WTC11 (cell line): ENCODE measurements around the gene DENND4A.

ENCODE experiments used
- ETV6 ChIP-seq: sonication (generic); formaldehyde crosslinking; IDR thresholded peaks from 2 replicates; pipeline ENCODE4 v1.8.1; 2022; ENCODE audit warnings: mild to moderate bottlenecking, missing genetic modification reagents
- FOXJ3 ChIP-seq: sonication (generic); formaldehyde crosslinking; IDR thresholded peaks from 2 replicates; pipeline ENCODE4 v1.9.0; 2021; ENCODE audit warnings: missing genetic modification reagents, mild to moderate bottlenecking, borderline replicate concordance
- JUN ChIP-seq: sonication (generic); formaldehyde crosslinking; IDR thresholded peaks from 2 replicates; pipeline ENCODE4 v1.8.0; 2023; ENCODE audit warnings: mild to moderate bottlenecking, missing genetic modification reagents
- RELA ChIP-seq: sonication (generic); formaldehyde crosslinking; IDR thresholded peaks from 2 replicates; pipeline ENCODE4 v1.8.1; 2022; ENCODE audit warnings: missing genetic modification reagents, mild to moderate bottlenecking, borderline replicate concordance
- TEAD4 ChIP-seq: sonication (generic); formaldehyde crosslinking; IDR thresholded peaks from 2 replicates; pipeline ENCODE4 v1.8.0; 2022; ENCODE audit warnings: mild to moderate bottlenecking, missing genetic modification reagents
- ZNF396 ChIP-seq: fragments of 250-450 bp; sonication (Bioruptor Pico); IDR thresholded peaks from 2 replicates; pipeline ENCODE4 v1.8.0; 2021; ENCODE audit warnings: mild to moderate bottlenecking, moderate library complexity, borderline replicate concordance
- TF ChIP-seq, protein P1 (sequence below): fragments of 200-600 bp; IDR thresholded peaks from 2 replicates; pipeline ENCODE4 v1.8.0; 2022; ENCODE audit warnings: antibody characterized with exemption
- TF ChIP-seq, protein P2 (sequence below): sonication (generic); formaldehyde crosslinking; IDR thresholded peaks from 2 replicates; pipeline ENCODE4 v1.8.0; 2022; ENCODE audit warnings: mild to moderate bottlenecking, missing genetic modification reagents
- TF ChIP-seq, protein P3 (sequence below): sonication (generic); formaldehyde crosslinking; IDR thresholded peaks from 2 replicates; pipeline ENCODE4 v1.8.1; 2023; ENCODE audit warnings: mild to moderate bottlenecking, missing genetic modification reagents, moderate library complexity
- TF ChIP-seq, protein P4 (sequence below): sonication (generic); formaldehyde crosslinking; conservative IDR thresholded peaks from 2 replicates; pipeline ENCODE4 v1.8.1; 2023; ENCODE audit warnings: mild to moderate bottlenecking, low read depth, missing genetic modification reagents, moderate library complexity
- TF ChIP-seq, protein P5 (sequence below): sonication (generic); formaldehyde crosslinking; conservative IDR thresholded peaks from 2 replicates; pipeline ENCODE4 v1.8.1; 2022; ENCODE audit warnings: mild to moderate bottlenecking, missing genetic modification reagents
- TF ChIP-seq, protein P6 (sequence below): sonication (generic); formaldehyde crosslinking; IDR thresholded peaks from 2 replicates; pipeline ENCODE4 v1.8.1; 2022; ENCODE audit warnings: low read depth, missing genetic modification reagents, borderline replicate concordance
- TF ChIP-seq, protein P7 (sequence below): sonication (generic); formaldehyde crosslinking; IDR thresholded peaks from 2 replicates; pipeline ENCODE4 v1.8.1; 2023; ENCODE audit warnings: mild to moderate bottlenecking, moderate library complexity, missing genetic modification reagents
- TF ChIP-seq, protein P8 (sequence below): fragments of 250-450 bp; sonication (Bioruptor Pico); IDR thresholded peaks from 2 replicates; pipeline ENCODE4 v1.8.0; 2021; ENCODE audit warnings: mild to moderate bottlenecking

DNA sequence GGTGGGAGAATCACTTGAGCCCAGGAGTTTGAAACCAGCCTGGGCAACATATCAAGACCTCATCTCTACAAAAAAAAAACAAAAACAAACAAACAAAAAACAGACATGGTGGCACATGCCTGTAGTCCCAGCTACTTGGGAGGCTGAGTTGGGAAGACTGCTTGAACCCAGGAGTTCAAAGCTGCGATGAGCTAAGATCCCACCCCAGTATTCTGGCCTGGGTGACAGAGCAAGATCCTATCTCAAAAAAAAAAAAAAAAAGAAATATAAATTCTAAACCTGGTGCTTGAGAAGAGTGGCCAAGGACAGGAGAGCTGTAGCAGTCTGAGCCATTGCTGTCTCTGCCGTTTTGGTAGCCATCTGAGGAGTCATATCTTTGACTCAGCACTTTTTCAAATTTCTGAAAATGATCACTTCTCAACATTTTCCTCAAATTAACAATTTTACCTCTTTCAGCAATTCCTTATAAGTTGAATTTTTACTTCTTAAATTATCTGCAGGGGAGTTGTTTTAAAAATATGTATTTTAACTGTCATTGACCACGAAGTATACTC is 3.6 kb upstream of the DENND4A start:
- TF ChIP-seq, protein P1, sequence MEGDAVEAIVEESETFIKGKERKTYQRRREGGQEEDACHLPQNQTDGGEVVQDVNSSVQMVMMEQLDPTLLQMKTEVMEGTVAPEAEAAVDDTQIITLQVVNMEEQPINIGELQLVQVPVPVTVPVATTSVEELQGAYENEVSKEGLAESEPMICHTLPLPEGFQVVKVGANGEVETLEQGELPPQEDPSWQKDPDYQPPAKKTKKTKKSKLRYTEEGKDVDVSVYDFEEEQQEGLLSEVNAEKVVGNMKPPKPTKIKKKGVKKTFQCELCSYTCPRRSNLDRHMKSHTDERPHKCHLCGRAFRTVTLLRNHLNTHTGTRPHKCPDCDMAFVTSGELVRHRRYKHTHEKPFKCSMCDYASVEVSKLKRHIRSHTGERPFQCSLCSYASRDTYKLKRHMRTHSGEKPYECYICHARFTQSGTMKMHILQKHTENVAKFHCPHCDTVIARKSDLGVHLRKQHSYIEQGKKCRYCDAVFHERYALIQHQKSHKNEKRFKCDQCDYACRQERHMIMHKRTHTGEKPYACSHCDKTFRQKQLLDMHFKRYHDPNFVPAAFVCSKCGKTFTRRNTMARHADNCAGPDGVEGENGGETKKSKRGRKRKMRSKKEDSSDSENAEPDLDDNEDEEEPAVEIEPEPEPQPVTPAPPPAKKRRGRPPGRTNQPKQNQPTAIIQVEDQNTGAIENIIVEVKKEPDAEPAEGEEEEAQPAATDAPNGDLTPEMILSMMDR, result no peak
- TF ChIP-seq, protein P2, sequence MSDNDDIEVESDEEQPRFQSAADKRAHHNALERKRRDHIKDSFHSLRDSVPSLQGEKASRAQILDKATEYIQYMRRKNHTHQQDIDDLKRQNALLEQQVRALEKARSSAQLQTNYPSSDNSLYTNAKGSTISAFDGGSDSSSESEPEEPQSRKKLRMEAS (CRISPR knock-in tag), result no peak
- TF ChIP-seq, protein P3, sequence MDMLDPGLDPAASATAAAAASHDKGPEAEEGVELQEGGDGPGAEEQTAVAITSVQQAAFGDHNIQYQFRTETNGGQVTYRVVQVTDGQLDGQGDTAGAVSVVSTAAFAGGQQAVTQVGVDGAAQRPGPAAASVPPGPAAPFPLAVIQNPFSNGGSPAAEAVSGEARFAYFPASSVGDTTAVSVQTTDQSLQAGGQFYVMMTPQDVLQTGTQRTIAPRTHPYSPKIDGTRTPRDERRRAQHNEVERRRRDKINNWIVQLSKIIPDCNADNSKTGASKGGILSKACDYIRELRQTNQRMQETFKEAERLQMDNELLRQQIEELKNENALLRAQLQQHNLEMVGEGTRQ (CRISPR knock-in tag), result no peak
- TF ChIP-seq, protein P4, sequence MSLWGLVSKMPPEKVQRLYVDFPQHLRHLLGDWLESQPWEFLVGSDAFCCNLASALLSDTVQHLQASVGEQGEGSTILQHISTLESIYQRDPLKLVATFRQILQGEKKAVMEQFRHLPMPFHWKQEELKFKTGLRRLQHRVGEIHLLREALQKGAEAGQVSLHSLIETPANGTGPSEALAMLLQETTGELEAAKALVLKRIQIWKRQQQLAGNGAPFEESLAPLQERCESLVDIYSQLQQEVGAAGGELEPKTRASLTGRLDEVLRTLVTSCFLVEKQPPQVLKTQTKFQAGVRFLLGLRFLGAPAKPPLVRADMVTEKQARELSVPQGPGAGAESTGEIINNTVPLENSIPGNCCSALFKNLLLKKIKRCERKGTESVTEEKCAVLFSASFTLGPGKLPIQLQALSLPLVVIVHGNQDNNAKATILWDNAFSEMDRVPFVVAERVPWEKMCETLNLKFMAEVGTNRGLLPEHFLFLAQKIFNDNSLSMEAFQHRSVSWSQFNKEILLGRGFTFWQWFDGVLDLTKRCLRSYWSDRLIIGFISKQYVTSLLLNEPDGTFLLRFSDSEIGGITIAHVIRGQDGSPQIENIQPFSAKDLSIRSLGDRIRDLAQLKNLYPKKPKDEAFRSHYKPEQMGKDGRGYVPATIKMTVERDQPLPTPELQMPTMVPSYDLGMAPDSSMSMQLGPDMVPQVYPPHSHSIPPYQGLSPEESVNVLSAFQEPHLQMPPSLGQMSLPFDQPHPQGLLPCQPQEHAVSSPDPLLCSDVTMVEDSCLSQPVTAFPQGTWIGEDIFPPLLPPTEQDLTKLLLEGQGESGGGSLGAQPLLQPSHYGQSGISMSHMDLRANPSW, result no peak
- TF ChIP-seq RELA (CRISPR knock-in tag) (no peak), FOXJ3 (no peak), ETV6 (CRISPR knock-in tag) (no peak), TEAD4 (CRISPR knock-in tag) (no peak), JUN (CRISPR knock-in tag) (no peak), ZNF396 (no peak)
- TF ChIP-seq, protein P5, sequence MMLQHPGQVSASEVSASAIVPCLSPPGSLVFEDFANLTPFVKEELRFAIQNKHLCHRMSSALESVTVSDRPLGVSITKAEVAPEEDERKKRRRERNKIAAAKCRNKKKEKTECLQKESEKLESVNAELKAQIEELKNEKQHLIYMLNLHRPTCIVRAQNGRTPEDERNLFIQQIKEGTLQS, result no peak
- TF ChIP-seq, protein P6, sequence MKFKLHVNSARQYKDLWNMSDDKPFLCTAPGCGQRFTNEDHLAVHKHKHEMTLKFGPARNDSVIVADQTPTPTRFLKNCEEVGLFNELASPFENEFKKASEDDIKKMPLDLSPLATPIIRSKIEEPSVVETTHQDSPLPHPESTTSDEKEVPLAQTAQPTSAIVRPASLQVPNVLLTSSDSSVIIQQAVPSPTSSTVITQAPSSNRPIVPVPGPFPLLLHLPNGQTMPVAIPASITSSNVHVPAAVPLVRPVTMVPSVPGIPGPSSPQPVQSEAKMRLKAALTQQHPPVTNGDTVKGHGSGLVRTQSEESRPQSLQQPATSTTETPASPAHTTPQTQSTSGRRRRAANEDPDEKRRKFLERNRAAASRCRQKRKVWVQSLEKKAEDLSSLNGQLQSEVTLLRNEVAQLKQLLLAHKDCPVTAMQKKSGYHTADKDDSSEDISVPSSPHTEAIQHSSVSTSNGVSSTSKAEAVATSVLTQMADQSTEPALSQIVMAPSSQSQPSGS, result no peak
- TF ChIP-seq, protein P7, sequence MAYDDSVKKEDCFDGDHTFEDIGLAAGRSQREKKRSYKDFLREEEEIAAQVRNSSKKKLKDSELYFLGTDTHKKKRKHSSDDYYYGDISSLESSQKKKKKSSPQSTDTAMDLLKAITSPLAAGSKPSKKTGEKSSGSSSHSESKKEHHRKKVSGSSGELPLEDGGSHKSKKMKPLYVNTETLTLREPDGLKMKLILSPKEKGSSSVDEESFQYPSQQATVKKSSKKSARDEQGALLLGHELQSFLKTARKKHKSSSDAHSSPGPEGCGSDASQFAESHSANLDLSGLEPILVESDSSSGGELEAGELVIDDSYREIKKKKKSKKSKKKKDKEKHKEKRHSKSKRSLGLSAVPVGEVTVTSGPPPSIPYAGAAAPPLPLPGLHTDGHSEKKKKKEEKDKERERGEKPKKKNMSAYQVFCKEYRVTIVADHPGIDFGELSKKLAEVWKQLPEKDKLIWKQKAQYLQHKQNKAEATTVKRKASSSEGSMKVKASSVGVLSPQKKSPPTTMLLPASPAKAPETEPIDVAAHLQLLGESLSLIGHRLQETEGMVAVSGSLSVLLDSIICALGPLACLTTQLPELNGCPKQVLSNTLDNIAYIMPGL (CRISPR knock-in tag), result no peak
- TF ChIP-seq, protein P8, sequence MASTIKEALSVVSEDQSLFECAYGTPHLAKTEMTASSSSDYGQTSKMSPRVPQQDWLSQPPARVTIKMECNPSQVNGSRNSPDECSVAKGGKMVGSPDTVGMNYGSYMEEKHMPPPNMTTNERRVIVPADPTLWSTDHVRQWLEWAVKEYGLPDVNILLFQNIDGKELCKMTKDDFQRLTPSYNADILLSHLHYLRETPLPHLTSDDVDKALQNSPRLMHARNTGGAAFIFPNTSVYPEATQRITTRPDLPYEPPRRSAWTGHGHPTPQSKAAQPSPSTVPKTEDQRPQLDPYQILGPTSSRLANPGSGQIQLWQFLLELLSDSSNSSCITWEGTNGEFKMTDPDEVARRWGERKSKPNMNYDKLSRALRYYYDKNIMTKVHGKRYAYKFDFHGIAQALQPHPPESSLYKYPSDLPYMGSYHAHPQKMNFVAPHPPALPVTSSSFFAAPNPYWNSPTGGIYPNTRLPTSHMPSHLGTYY (CRISPR knock-in tag), result no peak
